IPS-18a (cell line): ENCODE measurements around the gene GNG12.

Experiments used
- H3K27ac ChIP-seq: one replicate; pipeline ENCODE4 v1.5.1; 2013; ENCODE audit warnings: low read length
- H3K27me3 ChIP-seq: one replicate; pipeline ENCODE4 v1.6.1; 2013; ENCODE audit warnings: mild to moderate bottlenecking, low read length; ENCODE audit not compliant: control insufficient read depth, insufficient read depth
- H3K36me3 ChIP-seq: one replicate; pipeline ENCODE4 v1.6.1; 2013; ENCODE audit warnings: low read depth, low read length; ENCODE audit not compliant: control insufficient read depth
- H3K4me1 ChIP-seq: one replicate; pipeline ENCODE4 v1.6.1; 2013; ENCODE audit warnings: low read depth, low read length; ENCODE audit not compliant: control insufficient read depth
- H3K4me3 ChIP-seq: one replicate; pipeline ENCODE4 v1.5.1; 2013; ENCODE audit warnings: low read length
- H3K9ac ChIP-seq: one replicate; pipeline ENCODE4 v1.6.1; 2013; ENCODE audit warnings: mild to moderate bottlenecking, low read length, moderate library complexity
- H3K9me3 ChIP-seq: one replicate; pipeline ENCODE4 v1.6.1; 2013; ENCODE audit warnings: low read depth, low read length; ENCODE audit not compliant: control insufficient read depth

Gene GNG12

DNA sequence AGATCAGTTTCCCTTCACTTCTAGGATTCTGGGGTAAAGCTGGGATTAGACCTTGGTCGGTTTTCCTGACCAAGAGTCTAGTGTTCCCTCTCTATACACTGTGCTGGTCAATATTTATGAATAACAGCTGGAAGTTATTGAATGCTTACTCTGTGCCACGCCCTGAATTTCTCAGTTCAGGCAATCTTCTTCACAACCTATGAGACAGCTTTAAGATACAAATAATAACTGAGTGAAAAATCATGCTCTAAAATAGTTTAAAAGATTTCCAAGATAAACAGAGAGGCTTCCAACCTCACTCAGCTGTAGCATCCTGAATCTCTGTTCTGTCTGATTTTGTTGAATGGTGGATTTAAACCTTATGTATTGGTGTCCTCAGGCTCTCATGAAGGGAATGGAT lies 72.2 kb downstream of the GNG12 start:
- Histone ChIP-seq H3K36me3 (no peaks in the 10 kb centered on the region), H3K27ac (no peak overlapping the region), H3K27me3 (no peaks in the 10 kb centered on the region), H3K9ac (no peak overlapping the region), H3K9me3 (no peaks in the 10 kb centered on the region), H3K4me1 (no peaks in the 10 kb centered on the region), H3K4me3 (no peak overlapping the region)

DNA sequence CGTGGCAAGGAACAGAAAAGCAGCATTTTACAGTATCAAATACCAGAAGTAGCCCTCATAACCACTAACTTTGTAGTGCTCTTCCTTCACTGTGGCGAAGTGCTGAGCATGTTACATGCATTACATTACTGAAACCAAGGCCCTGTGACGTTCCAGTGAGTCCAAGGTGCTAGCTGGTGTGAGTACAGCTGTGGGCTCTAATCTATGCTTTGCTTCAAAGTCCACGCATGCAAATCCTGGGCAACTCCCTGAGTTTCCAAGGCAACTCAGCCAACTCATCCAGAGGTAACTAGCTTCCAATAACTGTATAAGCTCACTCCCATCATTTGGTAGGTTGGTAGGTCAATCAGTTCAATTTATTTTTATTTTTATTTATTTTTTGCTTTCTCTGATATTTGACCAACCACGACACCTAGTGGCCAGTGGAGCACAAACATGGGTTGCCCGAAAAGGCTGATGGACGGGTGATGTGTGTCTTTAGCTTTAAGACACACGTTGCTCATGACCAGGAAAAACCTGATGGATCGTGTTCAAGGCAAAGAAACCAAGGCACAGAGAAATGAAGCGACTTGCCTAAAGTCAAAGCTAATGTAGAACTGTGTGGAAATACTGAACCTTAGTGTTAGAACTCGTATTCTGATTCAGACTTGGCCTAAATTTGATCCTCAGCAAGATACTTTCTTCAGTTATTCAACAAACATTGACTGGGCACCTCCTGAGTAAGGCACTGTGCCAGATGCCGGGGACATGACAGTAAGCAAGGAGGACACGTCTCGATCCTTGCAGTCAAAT lies 73.0 kb downstream of the GNG12 start:
- Histone ChIP-seq H3K27ac (no peak overlapping the region), H3K27me3 (no peaks in the 10 kb centered on the region), H3K4me3 (no peak overlapping the region), H3K36me3 (no peaks in the 10 kb centered on the region), H3K9ac (no peak overlapping the region), H3K9me3 (no peaks in the 10 kb centered on the region), H3K4me1 (no peaks in the 10 kb centered on the region)

DNA sequence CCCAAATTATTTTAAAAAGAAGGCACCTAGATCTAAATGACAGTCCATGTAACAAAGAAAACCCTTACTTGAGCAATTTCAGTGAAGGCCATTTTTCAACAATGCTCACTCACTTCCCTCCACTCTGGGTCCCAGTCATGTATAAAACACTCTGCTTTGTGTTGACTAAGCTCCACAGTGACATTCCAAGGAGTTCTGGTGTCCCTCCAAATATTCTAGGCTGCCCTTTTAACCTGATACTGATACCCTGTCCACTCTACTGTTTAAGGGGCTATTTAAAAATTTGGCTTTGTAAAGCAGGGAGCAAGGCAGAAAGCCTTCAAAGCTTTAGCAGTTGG lies 73.6 kb downstream of the GNG12 start:
- H3K36me3 ChIP-seq, result no peaks in the 10 kb centered on the region
- H3K9me3 ChIP-seq, result no peaks in the 10 kb centered on the region
- no peak overlapping the region for H3K27ac ChIP-seq
- H3K9ac ChIP-seq, result no peak overlapping the region
- H3K4me3 ChIP-seq, result no peak overlapping the region
- no peaks in the 10 kb centered on the region for H3K4me1 ChIP-seq
- no peaks in the 10 kb centered on the region for H3K27me3 ChIP-seq

DNA sequence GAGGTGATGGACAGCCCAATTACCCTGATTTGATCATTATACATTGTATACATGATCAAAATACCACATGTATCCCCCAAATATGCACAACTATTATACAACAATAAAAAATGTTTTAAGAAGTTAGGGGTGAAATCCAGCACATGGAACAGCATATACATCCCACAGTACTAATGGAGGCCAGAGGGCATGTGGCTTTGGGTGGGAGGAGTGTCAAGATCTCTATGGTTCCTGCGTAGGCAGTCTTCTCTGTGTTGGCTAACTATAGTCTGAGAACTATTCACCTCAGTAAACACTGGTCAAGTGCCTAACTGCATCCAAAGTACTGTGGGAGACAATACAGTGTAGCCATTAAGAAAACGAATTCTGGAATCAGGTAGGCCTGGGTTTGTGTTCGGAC lies 74.2 kb downstream of the GNG12 start:
- Histone ChIP-seq H3K27me3 (no peaks in the 10 kb centered on the region), H3K4me1 (no peaks in the 10 kb centered on the region), H3K9ac (no peak overlapping the region), H3K36me3 (no peaks in the 10 kb centered on the region), H3K4me3 (no peak overlapping the region), H3K9me3 (no peaks in the 10 kb centered on the region), H3K27ac (no peak overlapping the region)

DNA sequence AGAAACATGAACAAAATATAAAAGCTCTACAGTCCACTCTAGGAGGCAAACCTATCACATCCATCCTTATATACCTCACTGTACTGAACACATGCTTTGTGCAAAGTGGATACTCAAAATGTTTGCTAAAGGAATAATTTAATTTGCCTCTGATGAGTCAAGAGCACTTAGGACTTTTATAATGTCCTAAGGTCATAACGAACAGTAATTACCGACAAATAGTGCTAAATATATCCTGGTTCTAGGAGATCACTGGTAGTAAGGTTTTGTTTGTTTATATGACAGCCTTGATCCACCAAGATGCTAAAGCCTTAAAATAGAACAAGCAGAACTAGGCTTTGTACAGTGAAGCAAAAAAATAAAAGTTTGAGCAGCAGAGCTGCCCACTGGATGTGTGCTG lies 77.6 kb downstream of the GNG12 start:
- no peaks in the 10 kb centered on the region for H3K9me3 ChIP-seq
- no peaks in the 10 kb centered on the region for H3K27me3 ChIP-seq
- no peak overlapping the region for H3K9ac ChIP-seq
- H3K27ac ChIP-seq, result no peak overlapping the region
- no peak overlapping the region for H3K4me3 ChIP-seq
- H3K36me3 ChIP-seq, result no peaks in the 10 kb centered on the region
- H3K4me1 ChIP-seq, result peaks cover 7% of the 10 kb centered on the region

DNA sequence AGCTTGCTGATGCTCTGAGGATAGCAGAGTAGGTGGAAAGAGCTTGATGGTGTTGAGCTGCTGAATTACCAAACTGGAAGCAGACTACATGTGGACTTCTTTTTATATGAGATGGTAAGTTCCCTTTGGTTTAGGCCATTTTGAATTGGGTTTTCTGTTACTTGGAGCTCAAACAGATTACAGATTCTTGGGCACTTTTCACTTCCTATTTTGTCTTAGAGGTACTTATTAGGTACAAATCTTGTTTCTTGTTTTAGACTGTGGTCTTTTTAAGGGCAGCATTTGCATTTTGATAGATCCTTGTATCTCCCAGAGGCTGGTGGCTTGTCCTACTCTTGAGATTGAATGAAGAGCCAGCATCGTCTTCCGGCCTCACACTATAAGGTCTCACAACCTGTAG lies 78.1 kb downstream of the GNG12 start:
- H3K4me1 ChIP-seq, result peaks cover 11% of the 10 kb centered on the region
- H3K27me3 ChIP-seq, result no peaks in the 10 kb centered on the region
- no peaks in the 10 kb centered on the region for H3K9me3 ChIP-seq
- no peak overlapping the region for H3K27ac ChIP-seq
- no peaks in the 10 kb centered on the region for H3K36me3 ChIP-seq
- no peak overlapping the region for H3K4me3 ChIP-seq
- H3K9ac ChIP-seq, result no peak overlapping the region

DNA sequence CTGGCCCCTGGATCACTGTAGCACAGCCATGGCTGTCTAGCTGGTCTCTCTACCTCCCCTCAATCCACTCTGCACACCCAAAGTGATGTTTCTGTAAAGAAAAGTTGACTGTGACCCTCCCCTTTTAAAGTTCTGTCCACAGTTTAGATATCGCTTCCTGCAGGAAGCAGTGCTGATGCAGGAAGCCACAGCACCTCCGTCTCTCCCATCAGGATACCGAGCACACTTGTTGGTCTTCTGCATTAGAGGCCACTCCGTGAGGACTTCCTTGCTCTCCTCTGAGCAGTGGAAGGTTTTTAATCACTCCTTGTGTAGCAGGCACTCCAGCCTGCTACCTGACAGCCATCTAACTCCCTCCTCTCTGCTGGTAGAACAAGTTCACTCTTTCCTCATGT lies 78.7 kb downstream of the GNG12 start:
- H3K27ac ChIP-seq, result no peak overlapping the region
- H3K9me3 ChIP-seq, result no peaks in the 10 kb centered on the region
- no peaks in the 10 kb centered on the region for H3K36me3 ChIP-seq
- H3K9ac ChIP-seq, result no peak overlapping the region
- peaks cover 18% of the 10 kb centered on the region for H3K4me1 ChIP-seq
- no peaks in the 10 kb centered on the region for H3K27me3 ChIP-seq
- no peak overlapping the region for H3K4me3 ChIP-seq

DNA sequence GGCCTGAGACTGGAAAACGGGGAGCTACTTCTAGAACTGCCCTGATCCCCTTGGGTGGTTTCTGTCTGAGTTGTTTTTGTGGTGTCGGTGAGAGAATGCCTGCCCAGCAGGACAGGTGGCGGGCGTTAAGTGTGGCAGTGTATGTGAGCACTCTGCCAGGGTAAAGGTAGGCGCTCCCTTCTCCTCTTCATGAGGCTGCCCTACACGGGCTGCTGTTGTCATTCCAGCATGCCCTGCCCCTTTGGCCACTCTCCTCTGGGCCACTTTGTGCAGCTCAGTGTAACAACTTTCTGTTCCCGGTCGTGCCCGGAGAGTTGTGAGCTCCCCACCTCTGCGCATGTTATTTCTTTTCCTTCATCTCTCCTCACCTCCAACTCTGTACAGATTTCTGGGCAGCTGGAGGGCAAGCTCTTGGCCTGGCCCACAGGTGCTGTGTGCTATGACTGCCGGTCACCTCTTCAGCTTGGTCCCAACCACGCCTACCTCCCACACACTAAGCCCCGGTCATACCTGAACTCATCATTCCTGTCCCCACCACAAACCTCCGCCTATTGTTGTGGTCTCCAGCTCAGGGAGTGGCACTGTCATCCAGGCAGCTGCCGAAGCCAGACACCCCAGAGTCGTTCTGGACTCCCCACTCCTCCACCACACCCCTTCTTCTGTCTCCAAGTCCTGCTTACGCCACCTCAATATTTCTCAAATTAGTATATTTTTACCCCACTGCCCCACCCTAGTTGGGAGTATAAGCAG lies 79.3 kb downstream of the GNG12 start:
- peaks cover 23% of the 10 kb centered on the region for H3K4me1 ChIP-seq
- no peak overlapping the region for H3K4me3 ChIP-seq
- no peaks in the 10 kb centered on the region for H3K27me3 ChIP-seq
- H3K9me3 ChIP-seq, result no peaks in the 10 kb centered on the region
- H3K9ac ChIP-seq, result no peak overlapping the region
- no peaks in the 10 kb centered on the region for H3K36me3 ChIP-seq
- no peak overlapping the region for H3K27ac ChIP-seq

DNA sequence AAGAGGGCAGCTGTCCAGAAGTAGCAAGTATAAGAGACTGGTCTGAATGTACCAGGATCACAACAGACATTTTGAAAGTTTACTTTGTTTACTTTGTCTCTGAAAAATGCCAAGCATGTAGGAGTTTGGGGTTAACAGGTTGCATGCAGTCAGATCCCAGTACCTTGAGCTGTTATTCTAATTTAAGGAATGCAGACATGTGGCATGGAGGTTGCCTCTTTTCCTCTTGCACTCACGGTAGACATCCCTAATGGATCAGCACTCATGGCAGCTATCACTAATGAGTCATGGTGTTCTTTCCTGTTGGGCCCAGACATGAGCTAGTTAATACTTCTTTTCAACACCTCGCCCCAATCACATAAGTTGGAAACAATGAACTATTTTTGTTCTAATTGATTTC lies 81.0 kb downstream of the GNG12 start:
- Histone ChIP-seq H3K9ac (no peak overlapping the region), H3K27me3 (no peaks in the 10 kb centered on the region), H3K9me3 (no peaks in the 10 kb centered on the region), H3K27ac (no peak overlapping the region), H3K36me3 (no peaks in the 10 kb centered on the region), H3K4me3 (no peak overlapping the region), H3K4me1 (peaks cover 39% of the 10 kb centered on the region)

DNA sequence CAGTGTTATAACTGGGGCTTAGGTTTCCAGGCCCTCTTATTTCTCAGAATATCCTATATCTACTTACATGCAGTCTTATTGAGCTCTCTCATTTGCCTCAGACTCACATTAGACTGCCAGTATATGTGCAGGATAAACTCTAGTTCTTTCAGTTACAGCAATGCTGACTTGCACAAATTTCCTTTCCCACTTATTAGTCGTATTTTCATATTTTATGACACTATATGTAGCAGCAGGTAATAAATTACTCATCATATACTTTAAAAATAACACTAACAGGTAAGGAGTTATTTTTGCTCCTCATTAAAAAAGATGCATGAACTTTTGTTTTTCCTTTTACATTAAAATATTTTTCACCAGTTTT lies 82.6 kb downstream of the GNG12 start:
- no peaks in the 10 kb centered on the region for H3K36me3 ChIP-seq
- no peak overlapping the region for H3K4me3 ChIP-seq
- H3K27ac ChIP-seq, result peak overlapping the region; percentile 69
- H3K9ac ChIP-seq, result peak overlapping the region; percentile 67
- no peaks in the 10 kb centered on the region for H3K27me3 ChIP-seq
- peaks cover 50% of the 10 kb centered on the region for H3K4me1 ChIP-seq
- H3K9me3 ChIP-seq, result no peaks in the 10 kb centered on the region

DNA sequence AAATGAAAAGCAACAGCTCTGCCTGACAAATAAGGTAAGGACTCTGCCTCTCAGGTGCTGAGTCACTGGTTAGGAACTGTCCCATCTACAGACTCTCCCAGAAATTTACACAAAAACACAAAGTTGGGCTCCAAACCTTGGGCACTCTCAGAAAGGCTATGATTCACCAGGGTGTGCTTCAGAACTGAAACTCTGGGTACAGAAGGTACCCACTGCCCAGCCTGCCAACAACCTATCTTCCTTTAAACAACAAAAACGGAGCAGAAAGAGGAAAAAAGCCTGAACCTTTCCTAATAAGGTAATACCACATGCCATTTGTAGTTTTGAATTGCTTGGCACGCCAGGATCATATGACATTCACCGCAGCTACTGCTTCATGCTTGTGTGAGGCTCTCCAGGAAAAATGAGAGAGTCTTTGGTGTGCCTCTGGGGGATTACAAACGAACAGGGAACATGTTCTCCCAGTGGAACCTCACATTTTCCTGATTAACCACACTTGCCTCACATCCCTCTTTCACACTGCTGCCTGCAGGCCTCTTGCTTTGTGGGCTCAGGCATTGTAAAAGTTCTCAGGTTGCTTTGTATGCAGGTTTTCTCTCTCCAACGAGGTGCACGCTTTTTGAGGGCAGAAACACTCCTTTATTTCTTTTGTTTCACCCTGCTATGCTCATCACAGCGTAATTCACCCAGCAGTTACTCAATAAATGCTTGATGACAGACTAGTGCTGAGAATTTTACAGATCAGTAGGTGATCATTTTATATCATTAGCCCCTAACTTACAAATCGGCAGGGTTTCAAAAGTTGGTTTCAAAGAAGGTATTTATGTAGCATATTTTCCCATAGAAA lies 83.2 kb downstream of the GNG12 start:
- peaks cover 57% of the 10 kb centered on the region for H3K4me1 ChIP-seq
- H3K27me3 ChIP-seq, result peaks cover 2% of the 10 kb centered on the region
- no peaks in the 10 kb centered on the region for H3K36me3 ChIP-seq
- H3K27ac ChIP-seq, result peak overlapping the region; percentile 69
- peak overlapping the region; percentile 67 for H3K9ac ChIP-seq
- no peaks in the 10 kb centered on the region for H3K9me3 ChIP-seq
- H3K4me3 ChIP-seq, result peak overlapping the region; percentile 39
